B cell (primary cell): ENCODE data around the gene VANGL2.

ENCODE experiments used
- EZH2 ChIP-seq: IDR thresholded peaks from 2 replicates; pipeline ENCODE4 v1.6.1; 2012; ENCODE audit warnings: borderline replicate concordance, low read depth, mild to moderate bottlenecking, moderate library complexity, low read length; ENCODE audit not compliant: insufficient read depth, poor library complexity, severe bottlenecking
- TF ChIP-seq, protein P1 (sequence below): fragments of 200-600 bp; IDR thresholded peaks from one replicate; pipeline ENCODE4 v1.8.0; 2022; ENCODE audit warnings: antibody characterized with exemption, mild to moderate bottlenecking

DNA sequence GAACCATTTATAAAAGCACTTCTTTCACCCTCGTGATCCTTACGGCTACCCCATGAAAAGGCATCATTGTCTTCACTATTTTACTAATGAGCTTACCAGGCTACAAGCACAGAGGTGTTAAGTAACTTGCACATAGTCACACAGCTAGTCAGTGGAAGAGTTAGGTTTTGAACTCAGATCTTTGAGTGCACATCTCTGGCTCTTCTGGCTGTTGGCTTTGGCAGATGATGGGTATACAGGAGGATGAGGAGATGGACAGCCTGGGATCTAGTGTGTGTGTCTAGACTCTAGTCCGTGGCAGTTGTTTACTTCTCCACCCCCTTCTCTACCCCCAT is 11.6 kb downstream of the VANGL2 start:
- TF ChIP-seq, protein P1, sequence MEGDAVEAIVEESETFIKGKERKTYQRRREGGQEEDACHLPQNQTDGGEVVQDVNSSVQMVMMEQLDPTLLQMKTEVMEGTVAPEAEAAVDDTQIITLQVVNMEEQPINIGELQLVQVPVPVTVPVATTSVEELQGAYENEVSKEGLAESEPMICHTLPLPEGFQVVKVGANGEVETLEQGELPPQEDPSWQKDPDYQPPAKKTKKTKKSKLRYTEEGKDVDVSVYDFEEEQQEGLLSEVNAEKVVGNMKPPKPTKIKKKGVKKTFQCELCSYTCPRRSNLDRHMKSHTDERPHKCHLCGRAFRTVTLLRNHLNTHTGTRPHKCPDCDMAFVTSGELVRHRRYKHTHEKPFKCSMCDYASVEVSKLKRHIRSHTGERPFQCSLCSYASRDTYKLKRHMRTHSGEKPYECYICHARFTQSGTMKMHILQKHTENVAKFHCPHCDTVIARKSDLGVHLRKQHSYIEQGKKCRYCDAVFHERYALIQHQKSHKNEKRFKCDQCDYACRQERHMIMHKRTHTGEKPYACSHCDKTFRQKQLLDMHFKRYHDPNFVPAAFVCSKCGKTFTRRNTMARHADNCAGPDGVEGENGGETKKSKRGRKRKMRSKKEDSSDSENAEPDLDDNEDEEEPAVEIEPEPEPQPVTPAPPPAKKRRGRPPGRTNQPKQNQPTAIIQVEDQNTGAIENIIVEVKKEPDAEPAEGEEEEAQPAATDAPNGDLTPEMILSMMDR, result no peak
- no peak for TF ChIP-seq EZH2
